Measurements from ENCODE around the gene ABHD8.

Gene ABHD8

GRCh38 chr19:17243830-17244617 is 59.2 kb downstream of the ABHD8 start:
- Histone ChIP-seq H3K4me1 (ENCODE audit: control insufficient read depth, insufficient read depth, low read length) (peaks cover 62% of the 10 kb centered on the region), H3K9me3 (ENCODE audit: control insufficient read depth, low read length) (no peaks in the 10 kb centered on the region), H3K4me3 (ENCODE audit: low read length) (peak overlapping the region; percentile 97), H3K9ac (ENCODE audit: low read length) (peak overlapping the region; percentile 92), H3K36me3 (ENCODE audit: control insufficient read depth, insufficient read depth, low read length) (peaks cover 7% of the 10 kb centered on the region), H3K27me3 (ENCODE audit: control insufficient read depth, insufficient read depth, low read length) (no peaks in the 10 kb centered on the region)

- Histone ChIP-seq H3K4me3 (ENCODE audit: low read length) (peak overlapping the region; percentile 97), H3K4me1 (ENCODE audit: control insufficient read depth, insufficient read depth, low read length) (peaks cover 59% of the 10 kb centered on the region), H3K9ac (ENCODE audit: low read length) (peak overlapping the region; percentile 92), H3K27me3 (ENCODE audit: control insufficient read depth, insufficient read depth, low read length) (no peaks in the 10 kb centered on the region), H3K9me3 (ENCODE audit: control insufficient read depth, low read length) (no peaks in the 10 kb centered on the region), H3K36me3 (ENCODE audit: control insufficient read depth, insufficient read depth, low read length) (peaks cover 7% of the 10 kb centered on the region)
Measured at GRCh38 chr19:17243211-17243829, 59.9 kb downstream of the ABHD8 start.

GRCh38 chr19:17242431-17243208 is 60.6 kb downstream of the ABHD8 start:
- no peaks in the 10 kb centered on the region for H3K27me3 ChIP-seq (ENCODE audit: control insufficient read depth, insufficient read depth, low read length)
- H3K4me1 ChIP-seq (ENCODE audit: control insufficient read depth, insufficient read depth, low read length): peaks cover 59% of the 10 kb centered on the region
- H3K4me3 ChIP-seq (ENCODE audit: low read length): peak overlapping the region; percentile 97
- H3K9me3 ChIP-seq (ENCODE audit: control insufficient read depth, low read length): no peaks in the 10 kb centered on the region
- peak overlapping the region; percentile 92 for H3K9ac ChIP-seq (ENCODE audit: low read length)
- H3K36me3 ChIP-seq (ENCODE audit: control insufficient read depth, insufficient read depth, low read length): peaks cover 13% of the 10 kb centered on the region
